Activated T-cell treated with anti-CD3 and anti-CD28 coated beads, Interleukin-2, amount 50 U/mL, for 24 hours (primary cell): ENCODE data around the gene ADRA2C.
A peak's percentile ranks its signal among the peaks of the same experiment; 100 is the strongest.

Experiments
- DNase-seq: peaks from one replicate; pipeline ENCODE4 v3.0.0-alpha.2; 2020
- H3K27ac Mint-ChIP-seq: 2 replicates; pipeline ENCODE4 v1.8.0; 2020; ENCODE audit warnings: mild to moderate bottlenecking, mixed read lengths
- H3K27me3 Mint-ChIP-seq: 2 replicates; pipeline ENCODE4 v1.8.0; 2020; ENCODE audit warnings: mixed read lengths
- H3K36me3 Mint-ChIP-seq: 2 replicates; pipeline ENCODE4 v1.8.0; 2020; ENCODE audit warnings: low read depth, mixed read lengths
- H3K4me1 Mint-ChIP-seq: 2 replicates; pipeline ENCODE4 v1.8.0; 2020; ENCODE audit warnings: low read depth, mixed read lengths
- H3K4me3 Mint-ChIP-seq: 2 replicates; pipeline ENCODE4 v1.8.0; 2020; ENCODE audit warnings: mild to moderate bottlenecking, moderate library complexity, mixed read lengths
- H3K9me3 Mint-ChIP-seq: 2 replicates; pipeline ENCODE4 v1.8.0; 2020; ENCODE audit warnings: mixed read lengths

The ADRA2C gene

GRCh38 chr4:3786196-3786869 is 20.1 kb downstream of the ADRA2C start:
- Mint-ChIP-seq H3K9me3 (no peaks in the 10 kb centered on the region), H3K27ac (no peak overlapping the region), H3K4me3 (no peak overlapping the region), H3K27me3 (peaks cover 16% of the 10 kb centered on the region), H3K36me3 (no peaks in the 10 kb centered on the region), H3K4me1 (no peaks in the 10 kb centered on the region)
- no peak for DNase-seq

GRCh38 chr4:3787489-3788365 is 21.5 kb downstream of the ADRA2C start:
- H3K27me3 Mint-ChIP-seq = peaks cover 25% of the 10 kb centered on the region
- H3K36me3 Mint-ChIP-seq = no peaks in the 10 kb centered on the region
- H3K27ac Mint-ChIP-seq = no peak overlapping the region
- H3K4me3 Mint-ChIP-seq = no peak overlapping the region
- no peaks in the 10 kb centered on the region for H3K4me1 Mint-ChIP-seq
- no peaks in the 10 kb centered on the region for H3K9me3 Mint-ChIP-seq
- no peak for DNase-seq

GRCh38 chr4:3788366-3788660 is 22.1 kb downstream of the ADRA2C start:
- Mint-ChIP-seq H3K27ac (no peak overlapping the region), H3K27me3 (peaks cover 28% of the 10 kb centered on the region), H3K4me1 (no peaks in the 10 kb centered on the region), H3K9me3 (no peaks in the 10 kb centered on the region), H3K4me3 (no peak overlapping the region), H3K36me3 (no peaks in the 10 kb centered on the region)
- DNase-seq = no peak

- Mint-ChIP-seq H3K9me3 (peaks cover 6% of the 10 kb centered on the region), H3K27ac (no peak overlapping the region), H3K4me3 (no peak overlapping the region), H3K4me1 (no peaks in the 10 kb centered on the region), H3K27me3 (peaks cover 29% of the 10 kb centered on the region), H3K36me3 (no peaks in the 10 kb centered on the region)
- no peak for DNase-seq
Observed at GRCh38 chr4:3789587-3789986, 23.4 kb downstream of the ADRA2C start.

- H3K36me3 Mint-ChIP-seq = no peaks in the 10 kb centered on the region
- H3K4me1 Mint-ChIP-seq = no peaks in the 10 kb centered on the region
- H3K27me3 Mint-ChIP-seq = peaks cover 29% of the 10 kb centered on the region
- H3K9me3 Mint-ChIP-seq = peaks cover 10% of the 10 kb centered on the region
- H3K27ac Mint-ChIP-seq = no peak overlapping the region
- no peak for DNase-seq
- no peak overlapping the region for H3K4me3 Mint-ChIP-seq
Observed at GRCh38 chr4:3790006-3790561, 23.9 kb downstream of the ADRA2C start.

- no peaks in the 10 kb centered on the region for H3K4me1 Mint-ChIP-seq
- no peak for DNase-seq
- no peaks in the 10 kb centered on the region for H3K36me3 Mint-ChIP-seq
- H3K27me3 Mint-ChIP-seq = peaks cover 26% of the 10 kb centered on the region
- peaks cover 18% of the 10 kb centered on the region for H3K9me3 Mint-ChIP-seq
- no peak overlapping the region for H3K27ac Mint-ChIP-seq
- no peak overlapping the region for H3K4me3 Mint-ChIP-seq
Observed at GRCh38 chr4:3791256-3791655, 25.1 kb downstream of the ADRA2C start.

GRCh38 chr4:3791910-3792542 is 25.8 kb downstream of the ADRA2C start:
- Mint-ChIP-seq H3K9me3 (peaks cover 26% of the 10 kb centered on the region), H3K36me3 (no peaks in the 10 kb centered on the region), H3K4me3 (no peak overlapping the region), H3K27me3 (peaks cover 26% of the 10 kb centered on the region), H3K27ac (no peak overlapping the region), H3K4me1 (no peaks in the 10 kb centered on the region)
- peak; percentile 44 for DNase-seq

- no peaks in the 10 kb centered on the region for H3K4me1 Mint-ChIP-seq
- H3K27ac Mint-ChIP-seq = no peak overlapping the region
- peaks cover 26% of the 10 kb centered on the region for H3K27me3 Mint-ChIP-seq
- no peak overlapping the region for H3K4me3 Mint-ChIP-seq
- no peaks in the 10 kb centered on the region for H3K36me3 Mint-ChIP-seq
- peaks cover 27% of the 10 kb centered on the region for H3K9me3 Mint-ChIP-seq
- DNase-seq = no peak
Observed at GRCh38 chr4:3792813-3793212, 26.6 kb downstream of the ADRA2C start.

- Mint-ChIP-seq H3K36me3 (no peaks in the 10 kb centered on the region), H3K9me3 (peaks cover 27% of the 10 kb centered on the region), H3K4me1 (no peaks in the 10 kb centered on the region), H3K4me3 (no peak overlapping the region), H3K27me3 (peaks cover 26% of the 10 kb centered on the region), H3K27ac (no peak overlapping the region)
- DNase-seq = no peak
Observed at GRCh38 chr4:3793545-3793944, 27.4 kb downstream of the ADRA2C start.

GRCh38 chr4:3796960-3797359 is 30.8 kb downstream of the ADRA2C start:
- Mint-ChIP-seq H3K9me3 (peaks cover 27% of the 10 kb centered on the region), H3K4me1 (no peaks in the 10 kb centered on the region), H3K27me3 (peaks cover 11% of the 10 kb centered on the region), H3K36me3 (no peaks in the 10 kb centered on the region), H3K27ac (no peak overlapping the region), H3K4me3 (no peak overlapping the region)
- DNase-seq = no peak

- Mint-ChIP-seq H3K27me3 (peaks cover 2% of the 10 kb centered on the region), H3K4me3 (no peak overlapping the region), H3K27ac (no peak overlapping the region), H3K4me1 (no peaks in the 10 kb centered on the region), H3K9me3 (peaks cover 27% of the 10 kb centered on the region), H3K36me3 (no peaks in the 10 kb centered on the region)
- no peak for DNase-seq
Observed at GRCh38 chr4:3797831-3798790, 31.9 kb downstream of the ADRA2C start.

GRCh38 chr4:3799496-3799895 is 33.3 kb downstream of the ADRA2C start:
- no peaks in the 10 kb centered on the region for H3K27me3 Mint-ChIP-seq

GRCh38 chr4:3800351-3800750 is 34.2 kb downstream of the ADRA2C start:
- Mint-ChIP-seq H3K4me1 (no peaks in the 10 kb centered on the region), H3K9me3 (peaks cover 14% of the 10 kb centered on the region), H3K27me3 (no peaks in the 10 kb centered on the region), H3K4me3 (no peak overlapping the region), H3K27ac (no peak overlapping the region), H3K36me3 (no peaks in the 10 kb centered on the region)
- DNase-seq = no peak

More at GRCh38 chr4:3799496-3799895, 33.3 kb downstream of the ADRA2C start:
- DNase-seq = no peak
- H3K9me3 Mint-ChIP-seq = peaks cover 20% of the 10 kb centered on the region
- H3K27ac Mint-ChIP-seq = no peak overlapping the region
- H3K36me3 Mint-ChIP-seq = no peaks in the 10 kb centered on the region
- no peaks in the 10 kb centered on the region for H3K4me1 Mint-ChIP-seq
- no peak overlapping the region for H3K4me3 Mint-ChIP-seq

- Mint-ChIP-seq H3K27me3 (peaks cover 2% of the 10 kb centered on the region), H3K4me1 (no peaks in the 10 kb centered on the region)
Observed at GRCh38 chr4:3801521-3801920, 35.3 kb downstream of the ADRA2C start.

More at GRCh38 chr4:3801521-3801920, 35.3 kb downstream of the ADRA2C start:
- no peak for DNase-seq
- H3K27ac Mint-ChIP-seq = no peak overlapping the region
- H3K36me3 Mint-ChIP-seq = no peaks in the 10 kb centered on the region
- no peak overlapping the region for H3K4me3 Mint-ChIP-seq
- H3K9me3 Mint-ChIP-seq = peaks cover 6% of the 10 kb centered on the region
